Urinary bladder (tissue), 2 donors: ENCODE measurements around the gene HESX1. TPM values are rescaled to one million over a fixed set of nuclear protein-coding genes. Genes with fewer than 3 reads are reported as not detected.

Experiments used
- polyA plus RNA-seq: library from polyadenylated mRNA; stranded (reverse); fragments of 200-250 nt; gene quantifications from one replicate; pipeline ENCODE4 v1.2.3, GENCODE V29; 2013
- total RNA-seq: library from RNA; depleted of rRNA; stranded (reverse); fragments of >200 nt; gene quantifications from one replicate; pipeline ENCODE4 v1.2.3, GENCODE V29; 2014
- donor health status: healthy.

The HESX1 gene
- total and polyA plus RNA-seq, 2 donors = 1.1 to 2.3 TPM

Other genes with a start within 250 kb of the HESX1 start
- gene SPATA12, start 139.3 kb downstream of the HESX1 start, total RNA-seq = not detected
- 0.09 TPM for gene SPATA12, start 139.3 kb downstream of the HESX1 start, polyA plus RNA-seq
- gene IL17RD, start 34.6 kb downstream of the HESX1 start, total RNA-seq = 33.4 TPM
- gene IL17RD, start 34.6 kb downstream of the HESX1 start, polyA plus RNA-seq = 6.3 TPM
- 107 TPM for gene APPL1, start 27.8 kb upstream of the HESX1 start, total RNA-seq
- 21.2 TPM for gene APPL1, start 27.8 kb upstream of the HESX1 start, polyA plus RNA-seq
- gene ASB14, start 92.7 kb upstream of the HESX1 start, total RNA-seq = 0.21 TPM
- not detected for gene ASB14, start 92.7 kb upstream of the HESX1 start, polyA plus RNA-seq